Left lobe of liver (tissue), 2 donors: ENCODE data around the gene SMYD3. TPM values are rescaled to one million over a fixed set of nuclear protein-coding genes. Genes with fewer than 3 reads are reported as not detected.

Experiments
- ATAC-seq: fragments of 200-7000 bp; cut with Tn5 transposase; one replicate; pipeline ENCODE4 v1.9.1; 2020; ENCODE audit warnings: mild to moderate bottlenecking, moderate library complexity
- DNase-seq: peaks from one replicate; pipeline ENCODE4 v3.0.0-alpha.2; 2020; ENCODE audit warnings: low spot score
- total RNA-seq: library from RNA; stranded (reverse); gene quantifications from one replicate; pipeline ENCODE4 v1.2.1, GENCODE V29; 2021
- donor health status: DM: no; HTN: no; CAD: no; lungs with moderate emphysema.
- donor health status: DM: no; HTN: yes; CAD: no.

The SMYD3 gene
- total RNA-seq, 1 donor from 2014 or later: 6.7 TPM

GRCh38 chr1:246476771-246477170 is 30.3 kb downstream of the SMYD3 start:
- no peak for ATAC-seq
- no peak for DNase-seq

- ATAC-seq: no peak
- DNase-seq: no peak
Observed at GRCh38 chr1:246471688-246472087, 35.4 kb downstream of the SMYD3 start.

GRCh38 chr1:246470585-246470984 is 36.5 kb downstream of the SMYD3 start:
- ATAC-seq (no peak), DNase-seq (no peak)

- DNase-seq (no peak), ATAC-seq (no peak)
Observed at GRCh38 chr1:246462986-246463385, 44.1 kb downstream of the SMYD3 start.

GRCh38 chr1:246460406-246460805 is 46.7 kb downstream of the SMYD3 start:
- no peak for DNase-seq
- ATAC-seq: no peak

- ATAC-seq (no peak), DNase-seq (no peak)
Observed at GRCh38 chr1:246459221-246459620, 47.9 kb downstream of the SMYD3 start.

- DNase-seq (no peak), ATAC-seq (no peak)
Observed at GRCh38 chr1:246455476-246455875, 51.6 kb downstream of the SMYD3 start.

- ATAC-seq: no peak
- DNase-seq: no peak
Observed at GRCh38 chr1:246454655-246455054, 52.4 kb downstream of the SMYD3 start.

- DNase-seq (no peak), ATAC-seq (peak; percentile 64)
Observed at GRCh38 chr1:246450611-246451251, 56.3 kb downstream of the SMYD3 start.

- no peak for DNase-seq
- ATAC-seq: no peak
Observed at GRCh38 chr1:246448373-246448772, 58.7 kb downstream of the SMYD3 start.

GRCh38 chr1:246447501-246447900 is 59.6 kb downstream of the SMYD3 start:
- DNase-seq: no peak
- no peak for ATAC-seq

- ATAC-seq (no peak), DNase-seq (no peak)
Observed at GRCh38 chr1:246445503-246445902, 61.6 kb downstream of the SMYD3 start.

- DNase-seq: no peak
- no peak for ATAC-seq
Observed at GRCh38 chr1:246444617-246445016, 62.5 kb downstream of the SMYD3 start.

- DNase-seq (no peak), ATAC-seq (no peak)
Observed at GRCh38 chr1:246437961-246438360, 69.1 kb downstream of the SMYD3 start.

- ATAC-seq (no peak), DNase-seq (no peak)
Observed at GRCh38 chr1:246435421-246436041, 71.5 kb downstream of the SMYD3 start.

- no peak for DNase-seq
- no peak for ATAC-seq
Observed at GRCh38 chr1:246434335-246434734, 72.7 kb downstream of the SMYD3 start.

GRCh38 chr1:246428542-246429308 is 78.4 kb downstream of the SMYD3 start:
- ATAC-seq (no peak), DNase-seq (no peak)

- no peak for ATAC-seq
- DNase-seq: no peak
Observed at GRCh38 chr1:246427611-246428010, 79.5 kb downstream of the SMYD3 start.

- no peak for DNase-seq
- ATAC-seq: no peak
Observed at GRCh38 chr1:246425895-246426294, 81.2 kb downstream of the SMYD3 start.

- DNase-seq (no peak), ATAC-seq (no peak)
Observed at GRCh38 chr1:246425139-246425794, 81.8 kb downstream of the SMYD3 start.

GRCh38 chr1:246420300-246420699 is 86.8 kb downstream of the SMYD3 start:
- DNase-seq (no peak), ATAC-seq (no peak)
